Smooth muscle cell (in vitro differentiated cells): ENCODE measurements around the gene NLGN1. TPM values are rescaled to one million over a fixed set of nuclear protein-coding genes. Genes with fewer than 3 reads are reported as not detected.

Experiments used
- DNase-seq: peaks from one replicate; lab custom pipeline; 2025; ENCODE audit not compliant: unreplicated experiment; lab: John Stamatoyannopoulos, UW
- H2AFZ ChIP-seq: fragments of 200-600 bp; sonication (generic); 2 replicates; pipeline ENCODE4 v1.6.0; 2016; ENCODE audit warnings: antibody characterized with exemption, low read depth, mild to moderate bottlenecking
- H3F3A ChIP-seq: fragments of 200-600 bp; sonication (generic); 2 replicates; pipeline ENCODE4 v1.6.0; 2017; ENCODE audit warnings: antibody characterized with exemption, low read depth
- H3K27ac ChIP-seq: fragments of 200-600 bp; sonication (generic); 2 replicates; pipeline ENCODE4 v1.5.1; 2016; ENCODE audit warnings: low read depth, mild to moderate bottlenecking
- H3K27me3 ChIP-seq: fragments of 200-600 bp; sonication (generic); 2 replicates; pipeline ENCODE4 v1.6.1; 2016; ENCODE audit warnings: low read depth, mild to moderate bottlenecking
- H3K36me3 ChIP-seq: fragments of 200-600 bp; sonication (generic); 2 replicates; pipeline ENCODE4 v1.5.1; 2016; ENCODE audit warnings: low read depth
- H3K4me1 ChIP-seq: fragments of 200-600 bp; sonication (generic); 2 replicates; pipeline ENCODE4 v1.5.1; 2016; ENCODE audit warnings: low read depth
- H3K4me2 ChIP-seq: fragments of 200-600 bp; sonication (generic); 2 replicates; pipeline ENCODE4 v1.6.0; 2016; ENCODE audit warnings: mild to moderate bottlenecking
- H3K4me3 ChIP-seq: fragments of 200-600 bp; sonication (generic); 2 replicates; pipeline ENCODE4 v1.5.1; 2016; ENCODE audit warnings: mild to moderate bottlenecking
- H3K79me2 ChIP-seq: fragments of 200-600 bp; sonication (generic); 2 replicates; pipeline ENCODE4 v1.6.0; 2016; ENCODE audit warnings: low read depth, mild to moderate bottlenecking
- H3K9ac ChIP-seq: fragments of 200-600 bp; sonication (generic); 2 replicates; pipeline ENCODE4 v1.6.0; 2016; ENCODE audit warnings: low read depth
- H3K9me3 ChIP-seq: fragments of 200-600 bp; sonication (generic); replicated peaks from 2 replicates; pipeline ENCODE4 v1.5.1; 2016; ENCODE audit warnings: low read depth
- H4K20me1 ChIP-seq: fragments of 200-600 bp; sonication (generic); 2 replicates; pipeline ENCODE4 v1.6.0; 2016; ENCODE audit warnings: low read depth
- CTCF ChIP-seq: fragments of 200-600 bp; sonication (generic); IDR thresholded peaks from 2 replicates; pipeline ENCODE4 v1.5.1; 2017; ENCODE audit warnings: borderline replicate concordance, mild to moderate bottlenecking, antibody characterized with exemption; ENCODE audit not compliant: insufficient read depth, poor library complexity, severe bottlenecking
- WGBS: methylation state at CpG from one replicate; pipeline ENCODE4 v1.1.7; 2016; ENCODE audit warnings: low lambda C conversion rate; 5-methylcytosine and 5-hydroxymethylcytosine counted together
- polyA plus RNA-seq: library from polyadenylated mRNA; unstranded; fragments of >200 nt; fragmentation: Nextera tagmentation; extraction: Ambion mirVana; gene quantifications from 2 replicates; pipeline ENCODE4 v1.2.1, GENCODE V29; 2016
- total RNA-seq: library from RNA; depleted of rRNA; stranded (reverse); fragments of >200 nt; gene quantifications from 2 replicates; pipeline ENCODE4 v1.2.3, GENCODE V29; 2014

Gene NLGN1
- total and polyA plus RNA-seq, 2 experiments from 2014 or later = 0.04 TPM; not detected in 1

- no peaks in the 10 kb centered on the region for H3K79me2 ChIP-seq
- no peak overlapping the region for H2AFZ ChIP-seq
- no peak for DNase-seq
- no peaks in the 10 kb centered on the region for H4K20me1 ChIP-seq
- 98% methylated on average over 1 of the region's 1 CpG for WGBS
- no peak for TF ChIP-seq CTCF
- no peak overlapping the region for H3K4me2 ChIP-seq
- H3K4me3 ChIP-seq = no peak overlapping the region
- H3K9me3 ChIP-seq = peaks cover 5% of the 10 kb centered on the region
- H3K36me3 ChIP-seq = no peaks in the 10 kb centered on the region
- no peaks in the 10 kb centered on the region for H3K27me3 ChIP-seq
- H3K27ac ChIP-seq = no peak overlapping the region
- no peaks in the 10 kb centered on the region for H3F3A ChIP-seq
- no peak overlapping the region for H3K9ac ChIP-seq
- H3K4me1 ChIP-seq = no peaks in the 10 kb centered on the region
Measured at GRCh38 chr3:174317005-174317404, 919.5 kb downstream of the NLGN1 start.

- H3K4me2 ChIP-seq = no peak overlapping the region
- H3K4me1 ChIP-seq = no peaks in the 10 kb centered on the region
- no peaks in the 10 kb centered on the region for H3K36me3 ChIP-seq
- no peak overlapping the region for H3K9ac ChIP-seq
- no peak for TF ChIP-seq CTCF
- no peak for DNase-seq
- WGBS = 93% methylated on average over 4 of the region's 4 CpGs
- H3K79me2 ChIP-seq = no peaks in the 10 kb centered on the region
- no peaks in the 10 kb centered on the region for H3F3A ChIP-seq
- peaks cover 5% of the 10 kb centered on the region for H3K9me3 ChIP-seq
- H3K27me3 ChIP-seq = no peaks in the 10 kb centered on the region
- H3K27ac ChIP-seq = no peak overlapping the region
- no peak overlapping the region for H3K4me3 ChIP-seq
- no peak overlapping the region for H2AFZ ChIP-seq
- H4K20me1 ChIP-seq = no peaks in the 10 kb centered on the region
Measured at GRCh38 chr3:174318181-174318580, 920.6 kb downstream of the NLGN1 start.

DNA sequence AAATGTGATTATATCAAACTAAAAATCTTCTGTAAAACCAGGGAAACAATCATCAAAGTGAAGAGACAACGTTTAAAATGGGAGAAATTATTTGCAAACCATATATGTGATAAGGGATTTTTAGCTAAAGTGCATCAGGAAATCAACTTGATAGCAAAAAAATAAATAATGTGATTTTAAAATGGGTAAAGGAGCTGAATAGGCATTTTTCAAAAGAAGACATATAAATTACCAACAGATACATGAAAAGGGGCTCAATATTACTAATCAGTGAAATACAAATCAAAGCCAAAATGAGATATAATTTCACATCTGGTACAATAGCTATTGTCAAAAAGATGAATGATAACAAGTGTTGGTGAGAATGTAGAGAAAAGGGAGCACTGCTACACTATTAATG, 924.0 kb downstream of the NLGN1 start:
- Histone ChIP-seq H4K20me1 (no peaks in the 10 kb centered on the region), H3F3A (no peaks in the 10 kb centered on the region), H3K4me3 (no peak overlapping the region), H3K27ac (no peak overlapping the region), H3K9ac (no peak overlapping the region), H3K9me3 (peaks cover 5% of the 10 kb centered on the region), H2AFZ (no peak overlapping the region), H3K36me3 (no peaks in the 10 kb centered on the region), H3K27me3 (peaks cover 6% of the 10 kb centered on the region), H3K4me1 (no peaks in the 10 kb centered on the region), H3K4me2 (no peak overlapping the region), H3K79me2 (no peaks in the 10 kb centered on the region)
- WGBS = 68% methylated on average over 1 of the region's 1 CpG
- no peak for DNase-seq
- no peak for TF ChIP-seq CTCF

- H3K27me3 ChIP-seq = peaks cover 6% of the 10 kb centered on the region
- no peaks in the 10 kb centered on the region for H4K20me1 ChIP-seq
- H3K4me1 ChIP-seq = no peaks in the 10 kb centered on the region
- H3F3A ChIP-seq = no peaks in the 10 kb centered on the region
- no peaks in the 10 kb centered on the region for H3K36me3 ChIP-seq
- 79% methylated on average over 2 of the region's 2 CpGs for WGBS
- H3K4me2 ChIP-seq = no peak overlapping the region
- H3K4me3 ChIP-seq = no peak overlapping the region
- H3K79me2 ChIP-seq = no peaks in the 10 kb centered on the region
- H3K9me3 ChIP-seq = peaks cover 5% of the 10 kb centered on the region
- no peak overlapping the region for H2AFZ ChIP-seq
- no peak overlapping the region for H3K9ac ChIP-seq
- no peak for TF ChIP-seq CTCF
- no peak for DNase-seq
- no peak overlapping the region for H3K27ac ChIP-seq
Measured at GRCh38 chr3:174322789-174323188, 925.2 kb downstream of the NLGN1 start.
